ENCODE data around the gene SRPK3. TPM values are rescaled to one million over a fixed set of nuclear protein-coding genes. Genes with fewer than 3 reads are reported as not detected.
"Not testable (repeated sequence)": the region's sequence is repeated elsewhere in the genome, so short reads cannot be mapped to it uniquely, and the experiment has no call there.

Gene SRPK3
- polyA plus RNA-seq, 1 donor from 2014 or later: not detected

DNA sequence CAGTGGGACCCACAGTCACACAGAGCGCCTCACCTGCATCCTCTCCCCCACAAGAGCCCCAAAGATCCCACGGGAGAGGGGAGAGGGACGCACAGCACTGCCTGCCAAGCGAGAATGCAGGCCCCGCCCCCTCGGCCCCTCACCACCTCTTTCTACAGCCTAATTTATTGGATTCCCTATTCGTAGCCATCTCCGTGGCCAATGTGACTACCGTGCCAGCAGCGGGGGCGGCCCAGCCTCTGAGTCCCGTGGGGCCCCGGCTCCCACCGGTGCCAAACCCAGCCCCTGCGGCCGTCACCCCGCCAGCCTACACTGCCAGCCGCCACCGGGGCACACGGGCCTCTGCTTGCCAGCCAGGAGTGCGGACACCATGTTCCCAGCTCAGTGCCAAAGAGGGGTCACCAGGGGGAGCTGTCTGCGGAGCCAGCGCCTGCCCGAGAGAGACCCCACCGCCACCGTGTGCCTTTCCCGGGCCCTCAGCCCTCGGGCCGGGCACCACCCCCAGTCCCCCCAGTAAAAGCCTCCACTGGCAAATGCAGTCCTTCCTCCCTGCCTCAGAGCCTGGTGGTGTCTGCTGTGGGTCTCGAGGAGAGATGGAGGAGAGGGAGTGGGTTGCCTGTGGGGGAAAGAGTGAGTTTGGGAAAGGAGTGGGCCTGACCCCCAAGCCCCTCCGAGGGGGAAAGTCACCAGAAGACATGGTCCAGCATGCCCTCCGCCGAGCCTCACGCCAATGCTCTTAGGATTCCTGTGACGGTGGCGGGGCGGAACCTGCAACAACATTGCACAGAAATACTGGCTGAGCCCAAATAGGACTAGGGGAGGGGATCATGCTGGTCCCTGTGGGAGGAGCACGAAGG is 36.4 kb upstream of the SRPK3 start:
- Histone ChIP-seq H3K27me3 (ENCODE audit: insufficient read depth, low read depth, low read length) (no peaks in the 10 kb centered on the region), H3K79me2 (replicated peaks; ENCODE audit: insufficient read depth, low read length) (no peaks in the 10 kb centered on the region), H3K4me3 (ENCODE audit: low read length) (no peak overlapping the region), H3K4me2 (ENCODE audit: low read length) (no peak overlapping the region), H2AFZ (ENCODE audit: low read depth, low read length) (no peak overlapping the region), H3K27ac (ENCODE audit: low read length) (no peak overlapping the region), H4K20me1 (ENCODE audit: insufficient read depth) (no peaks in the 10 kb centered on the region), H3K9me3 (ENCODE audit: low read length) (no peaks in the 10 kb centered on the region), H3K9me2 (ENCODE audit: insufficient read depth, low read length) (no peaks in the 10 kb centered on the region), H3K9ac (ENCODE audit: low read length) (no peak overlapping the region), H3F3A (ENCODE audit: insufficient read depth, low read length, poor library complexity, severe bottlenecking) (no peaks in the 10 kb centered on the region), H3K36me3 (ENCODE audit: insufficient read depth, low read length) (no peaks in the 10 kb centered on the region)
- TF ChIP-seq POLR2AphosphoS5 (IDR thresholded peaks at IDR 0.05): no peak
- TF ChIP-seq, protein P1, sequence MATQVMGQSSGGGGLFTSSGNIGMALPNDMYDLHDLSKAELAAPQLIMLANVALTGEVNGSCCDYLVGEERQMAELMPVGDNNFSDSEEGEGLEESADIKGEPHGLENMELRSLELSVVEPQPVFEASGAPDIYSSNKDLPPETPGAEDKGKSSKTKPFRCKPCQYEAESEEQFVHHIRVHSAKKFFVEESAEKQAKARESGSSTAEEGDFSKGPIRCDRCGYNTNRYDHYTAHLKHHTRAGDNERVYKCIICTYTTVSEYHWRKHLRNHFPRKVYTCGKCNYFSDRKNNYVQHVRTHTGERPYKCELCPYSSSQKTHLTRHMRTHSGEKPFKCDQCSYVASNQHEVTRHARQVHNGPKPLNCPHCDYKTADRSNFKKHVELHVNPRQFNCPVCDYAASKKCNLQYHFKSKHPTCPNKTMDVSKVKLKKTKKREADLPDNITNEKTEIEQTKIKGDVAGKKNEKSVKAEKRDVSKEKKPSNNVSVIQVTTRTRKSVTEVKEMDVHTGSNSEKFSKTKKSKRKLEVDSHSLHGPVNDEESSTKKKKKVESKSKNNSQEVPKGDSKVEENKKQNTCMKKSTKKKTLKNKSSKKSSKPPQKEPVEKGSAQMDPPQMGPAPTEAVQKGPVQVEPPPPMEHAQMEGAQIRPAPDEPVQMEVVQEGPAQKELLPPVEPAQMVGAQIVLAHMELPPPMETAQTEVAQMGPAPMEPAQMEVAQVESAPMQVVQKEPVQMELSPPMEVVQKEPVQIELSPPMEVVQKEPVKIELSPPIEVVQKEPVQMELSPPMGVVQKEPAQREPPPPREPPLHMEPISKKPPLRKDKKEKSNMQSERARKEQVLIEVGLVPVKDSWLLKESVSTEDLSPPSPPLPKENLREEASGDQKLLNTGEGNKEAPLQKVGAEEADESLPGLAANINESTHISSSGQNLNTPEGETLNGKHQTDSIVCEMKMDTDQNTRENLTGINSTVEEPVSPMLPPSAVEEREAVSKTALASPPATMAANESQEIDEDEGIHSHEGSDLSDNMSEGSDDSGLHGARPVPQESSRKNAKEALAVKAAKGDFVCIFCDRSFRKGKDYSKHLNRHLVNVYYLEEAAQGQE (IDR thresholded peaks at IDR 0.05; ENCODE audit: borderline replicate concordance): no peak
- TF ChIP-seq, protein P2, sequence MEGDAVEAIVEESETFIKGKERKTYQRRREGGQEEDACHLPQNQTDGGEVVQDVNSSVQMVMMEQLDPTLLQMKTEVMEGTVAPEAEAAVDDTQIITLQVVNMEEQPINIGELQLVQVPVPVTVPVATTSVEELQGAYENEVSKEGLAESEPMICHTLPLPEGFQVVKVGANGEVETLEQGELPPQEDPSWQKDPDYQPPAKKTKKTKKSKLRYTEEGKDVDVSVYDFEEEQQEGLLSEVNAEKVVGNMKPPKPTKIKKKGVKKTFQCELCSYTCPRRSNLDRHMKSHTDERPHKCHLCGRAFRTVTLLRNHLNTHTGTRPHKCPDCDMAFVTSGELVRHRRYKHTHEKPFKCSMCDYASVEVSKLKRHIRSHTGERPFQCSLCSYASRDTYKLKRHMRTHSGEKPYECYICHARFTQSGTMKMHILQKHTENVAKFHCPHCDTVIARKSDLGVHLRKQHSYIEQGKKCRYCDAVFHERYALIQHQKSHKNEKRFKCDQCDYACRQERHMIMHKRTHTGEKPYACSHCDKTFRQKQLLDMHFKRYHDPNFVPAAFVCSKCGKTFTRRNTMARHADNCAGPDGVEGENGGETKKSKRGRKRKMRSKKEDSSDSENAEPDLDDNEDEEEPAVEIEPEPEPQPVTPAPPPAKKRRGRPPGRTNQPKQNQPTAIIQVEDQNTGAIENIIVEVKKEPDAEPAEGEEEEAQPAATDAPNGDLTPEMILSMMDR (IDR thresholded peaks at IDR 0.05; ENCODE audit: poor library complexity, severe bottlenecking): no peak
- TF ChIP-seq MXI1 (conservative IDR thresholded peaks at IDR 0.05; ENCODE audit: poor library complexity, severe bottlenecking): no peak
- no peak for TF ChIP-seq TAF1 (IDR thresholded peaks at IDR 0.05; ENCODE audit: low read depth)
- peak; percentile 28 for TF ChIP-seq SMC3 (conservative IDR thresholded peaks at IDR 0.05; ENCODE audit: poor library complexity)

DNA sequence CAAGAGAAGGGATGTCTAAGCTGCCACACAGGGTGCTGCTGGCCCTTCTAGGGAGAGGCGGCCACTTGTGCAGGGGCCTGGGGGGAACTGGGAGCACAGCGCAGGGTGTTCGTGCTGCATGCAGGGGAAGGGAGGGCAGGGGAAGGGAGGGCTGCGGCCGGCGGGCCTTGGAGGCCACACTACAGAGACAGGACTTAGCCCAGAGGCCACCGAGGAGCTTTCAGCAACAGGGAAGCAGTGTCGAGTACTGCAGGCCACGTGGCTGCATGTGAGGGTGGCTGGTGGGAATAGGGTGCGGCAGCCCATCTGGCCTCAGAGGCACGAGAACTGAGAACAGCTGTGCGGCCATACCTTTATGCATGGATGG is 35.8 kb upstream of the SRPK3 start:
- H3K79me2 ChIP-seq (replicated peaks; ENCODE audit: insufficient read depth, low read length); H3K36me3 ChIP-seq (ENCODE audit: insufficient read depth, low read length); H3F3A ChIP-seq (ENCODE audit: insufficient read depth, low read length, poor library complexity, severe bottlenecking); H4K20me1 ChIP-seq (ENCODE audit: insufficient read depth); H2AFZ ChIP-seq (ENCODE audit: low read depth, low read length); H3K27me3 ChIP-seq (ENCODE audit: insufficient read depth, low read depth, low read length); H3K9ac ChIP-seq (ENCODE audit: low read length); H3K9me3 ChIP-seq (ENCODE audit: low read length); H3K9me2 ChIP-seq (ENCODE audit: insufficient read depth, low read length); H3K4me2 ChIP-seq (ENCODE audit: low read length); H3K27ac ChIP-seq (ENCODE audit: low read length); H3K4me3 ChIP-seq (ENCODE audit: low read length): not testable (repeated sequence)

DNA sequence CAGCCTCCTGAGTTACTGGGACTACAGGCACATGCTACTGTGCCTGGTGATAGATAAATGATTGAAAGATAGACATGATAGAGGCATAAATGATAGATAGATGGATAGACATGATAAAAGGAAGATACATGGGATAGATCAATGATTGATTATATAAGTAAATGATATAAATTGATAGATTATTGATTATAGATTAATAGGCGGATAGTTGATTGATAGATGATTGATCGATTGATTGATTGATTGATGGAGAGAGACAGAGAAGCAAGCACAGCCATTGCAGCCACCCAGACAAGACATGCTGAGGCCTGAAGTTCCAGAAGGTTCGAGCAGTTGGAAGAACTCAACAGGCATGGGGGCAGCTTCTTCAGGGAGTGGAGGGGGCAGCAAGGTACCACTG is 34.5 kb upstream of the SRPK3 start:
- TF ChIP-seq SMC3 (conservative IDR thresholded peaks at IDR 0.05; ENCODE audit: poor library complexity) (no peak), EZH2 (IDR thresholded peaks at IDR 0.05; ENCODE audit: borderline replicate concordance, insufficient read depth, low read length, poor library complexity, severe bottlenecking) (no peak), POLR2AphosphoS5 (IDR thresholded peaks at IDR 0.05) (no peak), RAD21 (conservative IDR thresholded peaks at IDR 0.05) (no peak), TAF1 (IDR thresholded peaks at IDR 0.05; ENCODE audit: low read depth) (no peak), EP300 (conservative IDR thresholded peaks at IDR 0.05; ENCODE audit: poor library complexity, severe bottlenecking) (no peak), MXI1 (conservative IDR thresholded peaks at IDR 0.05; ENCODE audit: poor library complexity, severe bottlenecking) (no peak)
- TF ChIP-seq, protein P2 (IDR thresholded peaks at IDR 0.05; ENCODE audit: poor library complexity, severe bottlenecking): no peak
- TF ChIP-seq, protein P1 (IDR thresholded peaks at IDR 0.05; ENCODE audit: borderline replicate concordance): no peak
- Histone ChIP-seq H3K9me3 (ENCODE audit: low read length) (no peaks in the 10 kb centered on the region), H3K36me3 (ENCODE audit: insufficient read depth, low read length) (no peaks in the 10 kb centered on the region), H3F3A (ENCODE audit: insufficient read depth, low read length, poor library complexity, severe bottlenecking) (no peaks in the 10 kb centered on the region), H3K9ac (ENCODE audit: low read length) (no peak overlapping the region), H3K4me2 (ENCODE audit: low read length) (no peak overlapping the region), H3K4me3 (ENCODE audit: low read length) (no peak overlapping the region), H3K27me3 (ENCODE audit: insufficient read depth, low read depth, low read length) (no peaks in the 10 kb centered on the region), H3K27ac (ENCODE audit: low read length) (no peak overlapping the region), H3K9me2 (ENCODE audit: insufficient read depth, low read length) (no peaks in the 10 kb centered on the region), H4K20me1 (ENCODE audit: insufficient read depth) (no peaks in the 10 kb centered on the region), H3K79me2 (replicated peaks; ENCODE audit: insufficient read depth, low read length) (no peaks in the 10 kb centered on the region), H2AFZ (ENCODE audit: low read depth, low read length) (no peak overlapping the region)
